ENCODE measurements around the gene ARHGAP28. TPM values are rescaled to one million over a fixed set of nuclear protein-coding genes. Genes with fewer than 3 reads are reported as not detected.

The ARHGAP28 gene
- total RNA-seq, 3 donors from 2014 or later (not counting 1 experiment from before 2014, with no cell fraction given), result not detected

- H3K36me3 ChIP-seq (ENCODE audit: control insufficient read depth, insufficient read depth, low read length), result no peaks in the 10 kb centered on the region
- H3K9me3 ChIP-seq (ENCODE audit: control insufficient read depth, insufficient read depth, low read length), result no peaks in the 10 kb centered on the region
- H3K27ac Mint-ChIP-seq, result no peak overlapping the region
- ATAC-seq (no peak), DNase-seq (no peak)
- no peak overlapping the region for H3K4me3 Mint-ChIP-seq
- no peaks in the 10 kb centered on the region for H3K36me3 Mint-ChIP-seq
- intact Hi-C loops (cut with micrococcal nuclease), result no loop called here
- TF ChIP-seq CTCF (IDR thresholded peaks at IDR 0.05), result no peak
- no peaks in the 10 kb centered on the region for H3K4me1 ChIP-seq (ENCODE audit: control insufficient read depth, insufficient read depth, low read length)
- peaks cover 9 to 10% of the 10 kb centered on the region in 2 donors for H3K9me3 Mint-ChIP-seq
- no peaks in the 10 kb centered on the region for H3K27me3 Mint-ChIP-seq (ENCODE audit: low read depth in 2 of 2)
- no peaks in the 10 kb centered on the region for H3K27me3 ChIP-seq (ENCODE audit: control insufficient read depth, insufficient read depth, low read length)
- H3K4me3 ChIP-seq (ENCODE audit: low read length), result no peak overlapping the region
- H3K27ac ChIP-seq (ENCODE audit: low read length), result no peak overlapping the region
- no CpG with 5 or more reads among the region's 1 CpG for WGBS (ENCODE audit: insufficient coverage)
- no peaks in the 10 kb centered on the region for H3K4me1 Mint-ChIP-seq
Observed at GRCh38 chr18:6830916-6831315, 101.4 kb downstream of the ARHGAP28 start.

GRCh38 chr18:6835345-6835744 is 105.8 kb downstream of the ARHGAP28 start:
- Histone ChIP-seq H3K4me1 (ENCODE audit: control insufficient read depth, insufficient read depth, low read length) (no peaks in the 10 kb centered on the region), H3K36me3 (ENCODE audit: control insufficient read depth, insufficient read depth, low read length) (no peaks in the 10 kb centered on the region), H3K4me3 (ENCODE audit: low read length) (no peak overlapping the region), H3K9me3 (ENCODE audit: control insufficient read depth, insufficient read depth, low read length) (no peaks in the 10 kb centered on the region), H3K27me3 (ENCODE audit: control insufficient read depth, insufficient read depth, low read length) (no peaks in the 10 kb centered on the region), H3K27ac (ENCODE audit: low read length) (no peak overlapping the region)
- H3K4me1 Mint-ChIP-seq, result no peaks in the 10 kb centered on the region
- no peak for TF ChIP-seq CTCF (IDR thresholded peaks at IDR 0.05)
- ATAC-seq, result no peak
- no peaks in the 10 kb centered on the region for H3K27me3 Mint-ChIP-seq (ENCODE audit: low read depth in 2 of 2)
- peaks cover 10 to 11% of the 10 kb centered on the region in 2 donors for H3K9me3 Mint-ChIP-seq
- no peak overlapping the region for H3K27ac Mint-ChIP-seq
- intact Hi-C loops (cut with micrococcal nuclease), result no loop called here
- no peaks in the 10 kb centered on the region for H3K36me3 Mint-ChIP-seq
- H3K4me3 Mint-ChIP-seq, result no peak overlapping the region
- no peak for DNase-seq
- WGBS (ENCODE audit: insufficient coverage), result 88% methylated on average over 1 of the region's 1 CpG

GRCh38 chr18:6836331-6836730 is 106.8 kb downstream of the ARHGAP28 start:
- no peak for TF ChIP-seq CTCF (IDR thresholded peaks at IDR 0.05)
- intact Hi-C loops (cut with micrococcal nuclease), result no loop called here
- Histone ChIP-seq H3K27me3 (ENCODE audit: control insufficient read depth, insufficient read depth, low read length) (no peaks in the 10 kb centered on the region), H3K27ac (ENCODE audit: low read length) (no peak overlapping the region), H3K9me3 (ENCODE audit: control insufficient read depth, insufficient read depth, low read length) (no peaks in the 10 kb centered on the region), H3K4me3 (ENCODE audit: low read length) (no peak overlapping the region), H3K36me3 (ENCODE audit: control insufficient read depth, insufficient read depth, low read length) (no peaks in the 10 kb centered on the region), H3K4me1 (ENCODE audit: control insufficient read depth, insufficient read depth, low read length) (no peaks in the 10 kb centered on the region)
- H3K36me3 Mint-ChIP-seq, result no peaks in the 10 kb centered on the region
- H3K9me3 Mint-ChIP-seq, result peaks cover 10 to 11% of the 10 kb centered on the region in 2 donors
- no peak overlapping the region for H3K4me3 Mint-ChIP-seq
- whole genome bisulfite sequencing (ENCODE audit: insufficient coverage), result 63% methylated on average over 1 of the region's 1 CpG
- ATAC-seq, result no peak
- no peak for DNase-seq
- H3K27ac Mint-ChIP-seq, result no peak overlapping the region
- no peaks in the 10 kb centered on the region for H3K4me1 Mint-ChIP-seq
- H3K27me3 Mint-ChIP-seq (ENCODE audit: low read depth in 2 of 2), result no peaks in the 10 kb centered on the region

- intact Hi-C loops (cut with micrococcal nuclease), result no loop called here
- H3K36me3 ChIP-seq (ENCODE audit: control insufficient read depth, insufficient read depth, low read length), result no peaks in the 10 kb centered on the region
- H3K27ac ChIP-seq (ENCODE audit: low read length), result no peak overlapping the region
- no peaks in the 10 kb centered on the region for H3K27me3 Mint-ChIP-seq (ENCODE audit: low read depth in 2 of 2)
- H3K27ac Mint-ChIP-seq, result no peak overlapping the region
- no peaks in the 10 kb centered on the region for H3K4me1 Mint-ChIP-seq
- H3K9me3 Mint-ChIP-seq, result peaks cover 7 to 13% of the 10 kb centered on the region in 2 donors
- H3K4me3 Mint-ChIP-seq, result no peak overlapping the region
- TF ChIP-seq CTCF (IDR thresholded peaks at IDR 0.05), result no peak
- no peak overlapping the region for H3K4me3 ChIP-seq (ENCODE audit: low read length)
- WGBS (ENCODE audit: insufficient coverage), result 91% methylated on average over 3 of the region's 3 CpGs
- H3K36me3 Mint-ChIP-seq, result no peaks in the 10 kb centered on the region
- H3K9me3 ChIP-seq (ENCODE audit: control insufficient read depth, insufficient read depth, low read length), result no peaks in the 10 kb centered on the region
- DNase-seq, result no peak
- ATAC-seq, result no peak
- no peaks in the 10 kb centered on the region for H3K27me3 ChIP-seq (ENCODE audit: control insufficient read depth, insufficient read depth, low read length)
- H3K4me1 ChIP-seq (ENCODE audit: control insufficient read depth, insufficient read depth, low read length), result no peaks in the 10 kb centered on the region
Observed at GRCh38 chr18:6837904-6838303, 108.4 kb downstream of the ARHGAP28 start.

Measured in natural killer cell (primary cell).